ENCODE data around the gene UMODL1. TPM values are rescaled to one million over a fixed set of nuclear protein-coding genes. Genes with fewer than 3 reads are reported as not detected.

The UMODL1 gene
- total RNA-seq, 1 experiment from 2014 or later: not detected

DNA sequence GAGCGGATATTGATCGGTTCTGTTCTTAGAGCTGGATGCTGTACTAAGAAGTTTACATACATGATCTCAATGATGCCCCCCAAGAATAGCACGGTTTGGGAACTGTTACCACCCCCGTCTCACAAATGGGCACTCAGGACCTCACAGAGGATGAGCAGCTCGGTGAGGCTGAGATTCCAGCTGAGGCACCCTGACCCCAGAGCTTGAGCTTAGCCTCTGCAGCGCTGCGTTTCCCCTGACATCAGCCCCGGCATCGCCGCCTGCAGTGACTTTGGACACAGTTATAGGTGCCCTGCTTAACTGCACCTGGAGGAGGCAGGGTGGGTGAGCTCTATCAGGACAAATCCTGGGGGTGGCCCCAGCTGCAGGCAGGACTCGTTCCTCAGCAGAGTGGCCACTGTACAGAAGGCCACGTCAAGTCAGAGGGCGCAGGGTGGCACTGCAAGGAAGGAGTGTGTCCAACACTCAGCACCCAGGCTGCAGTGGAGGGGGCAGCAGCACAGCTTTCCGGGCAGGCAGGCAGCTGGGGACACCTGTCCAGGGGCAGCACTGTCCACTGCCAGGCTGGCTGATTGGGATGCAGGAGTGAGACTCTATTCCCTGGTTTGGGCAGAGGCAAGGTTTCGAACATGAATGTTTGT lies 82.0 kb downstream of the UMODL1 start:
- intact Hi-C loops (cut with micrococcal nuclease; ENCODE audit: unreplicated experiment): no loop called here
- no peaks in the 10 kb centered on the region for H3K9me3 Mint-ChIP-seq (ENCODE audit: low read depth, unreplicated experiment)
- TF ChIP-seq, protein P1, sequence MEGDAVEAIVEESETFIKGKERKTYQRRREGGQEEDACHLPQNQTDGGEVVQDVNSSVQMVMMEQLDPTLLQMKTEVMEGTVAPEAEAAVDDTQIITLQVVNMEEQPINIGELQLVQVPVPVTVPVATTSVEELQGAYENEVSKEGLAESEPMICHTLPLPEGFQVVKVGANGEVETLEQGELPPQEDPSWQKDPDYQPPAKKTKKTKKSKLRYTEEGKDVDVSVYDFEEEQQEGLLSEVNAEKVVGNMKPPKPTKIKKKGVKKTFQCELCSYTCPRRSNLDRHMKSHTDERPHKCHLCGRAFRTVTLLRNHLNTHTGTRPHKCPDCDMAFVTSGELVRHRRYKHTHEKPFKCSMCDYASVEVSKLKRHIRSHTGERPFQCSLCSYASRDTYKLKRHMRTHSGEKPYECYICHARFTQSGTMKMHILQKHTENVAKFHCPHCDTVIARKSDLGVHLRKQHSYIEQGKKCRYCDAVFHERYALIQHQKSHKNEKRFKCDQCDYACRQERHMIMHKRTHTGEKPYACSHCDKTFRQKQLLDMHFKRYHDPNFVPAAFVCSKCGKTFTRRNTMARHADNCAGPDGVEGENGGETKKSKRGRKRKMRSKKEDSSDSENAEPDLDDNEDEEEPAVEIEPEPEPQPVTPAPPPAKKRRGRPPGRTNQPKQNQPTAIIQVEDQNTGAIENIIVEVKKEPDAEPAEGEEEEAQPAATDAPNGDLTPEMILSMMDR (IDR thresholded peaks at IDR 0.05; ENCODE audit: unreplicated experiment): no peak
- H3K4me3 Mint-ChIP-seq (ENCODE audit: low read depth, unreplicated experiment): no peak overlapping the region
- no peak overlapping the region for H3K27ac Mint-ChIP-seq (ENCODE audit: unreplicated experiment)
- peaks cover 16% of the 10 kb centered on the region for H3K27me3 Mint-ChIP-seq (ENCODE audit: unreplicated experiment)
- no peaks in the 10 kb centered on the region for H3K4me1 Mint-ChIP-seq (ENCODE audit: low read depth, unreplicated experiment)
- no peak for DNase-seq
- CTCF ChIA-PET: no interaction called here
- no peaks in the 10 kb centered on the region for H3K36me3 Mint-ChIP-seq (ENCODE audit: insufficient read depth, unreplicated experiment)
- no TSS peak for BruUV-seq (replicated peaks)

DNA sequence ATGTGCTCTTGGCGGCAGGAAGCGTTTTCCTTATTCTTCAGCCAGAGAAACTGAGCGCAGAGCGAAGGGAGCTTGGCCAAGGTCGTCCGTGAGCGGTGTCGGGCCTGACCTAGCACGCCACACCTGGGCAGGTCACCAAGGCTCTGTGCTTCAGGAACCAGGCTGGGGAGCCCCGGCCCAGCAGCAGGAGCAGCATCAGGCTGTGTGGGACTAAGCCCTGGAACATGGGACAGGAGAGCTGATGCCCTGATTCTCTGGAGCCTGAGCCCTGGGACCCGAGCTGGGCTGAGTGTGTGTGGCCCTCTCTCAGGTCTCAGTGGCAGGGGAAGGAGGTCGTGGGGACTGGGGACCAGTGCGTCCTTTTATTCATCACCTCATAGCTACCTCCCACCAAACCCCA lies 82.6 kb downstream of the UMODL1 start:
- H3K27me3 Mint-ChIP-seq (ENCODE audit: unreplicated experiment): peaks cover 19% of the 10 kb centered on the region
- H3K4me3 Mint-ChIP-seq (ENCODE audit: low read depth, unreplicated experiment): no peak overlapping the region
- DNase-seq: no peak
- H3K27ac Mint-ChIP-seq (ENCODE audit: unreplicated experiment): no peak overlapping the region
- TF ChIP-seq, protein P1 (IDR thresholded peaks at IDR 0.05; ENCODE audit: unreplicated experiment): no peak
- no peaks in the 10 kb centered on the region for H3K9me3 Mint-ChIP-seq (ENCODE audit: low read depth, unreplicated experiment)
- no TSS peak for BruUV-seq (replicated peaks)
- CTCF ChIA-PET: no interaction called here
- no peaks in the 10 kb centered on the region for H3K4me1 Mint-ChIP-seq (ENCODE audit: low read depth, unreplicated experiment)
- intact Hi-C loops (cut with micrococcal nuclease; ENCODE audit: unreplicated experiment): no loop called here
- no peaks in the 10 kb centered on the region for H3K36me3 Mint-ChIP-seq (ENCODE audit: insufficient read depth, unreplicated experiment)

DNA sequence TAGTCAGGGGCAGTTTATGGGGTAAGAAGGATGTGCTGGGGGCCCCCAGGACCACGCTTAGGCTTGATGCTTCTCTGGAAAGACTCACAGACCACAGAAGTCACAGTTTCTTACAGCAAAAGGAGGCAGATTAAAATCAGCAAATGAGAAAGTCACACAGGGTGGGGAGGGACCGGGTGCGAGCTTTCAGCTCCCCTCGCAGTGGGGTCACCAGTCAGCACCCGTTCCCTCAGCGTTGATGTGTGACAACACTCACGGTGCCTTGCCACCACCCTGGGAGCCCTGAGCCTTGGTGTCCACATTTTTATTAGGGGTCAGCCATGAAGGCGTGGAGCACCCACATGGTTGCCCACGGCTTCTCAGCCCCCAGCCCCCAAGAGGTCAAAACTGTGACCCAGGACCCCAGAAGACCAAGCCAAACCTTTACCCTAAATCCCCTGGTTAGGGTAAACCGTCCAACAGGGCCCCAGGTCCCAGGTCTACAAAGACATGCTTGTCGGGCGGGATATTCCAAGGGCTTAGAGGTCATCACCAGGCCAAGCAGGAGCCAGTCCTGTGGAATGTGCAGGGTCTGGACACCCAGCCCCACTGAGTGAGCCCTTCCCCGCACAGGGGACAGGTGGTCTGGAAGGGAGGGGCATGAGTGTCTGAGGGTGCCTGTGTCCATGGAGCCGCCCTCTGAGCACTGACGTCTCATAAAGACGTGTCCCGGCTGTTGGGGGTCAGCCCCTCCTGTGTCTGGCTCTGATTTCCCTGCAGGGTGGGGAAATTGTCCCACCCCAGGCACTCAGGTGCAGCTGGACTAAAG lies 83.3 kb downstream of the UMODL1 start:
- H3K9me3 Mint-ChIP-seq (ENCODE audit: low read depth, unreplicated experiment): no peaks in the 10 kb centered on the region

DNA sequence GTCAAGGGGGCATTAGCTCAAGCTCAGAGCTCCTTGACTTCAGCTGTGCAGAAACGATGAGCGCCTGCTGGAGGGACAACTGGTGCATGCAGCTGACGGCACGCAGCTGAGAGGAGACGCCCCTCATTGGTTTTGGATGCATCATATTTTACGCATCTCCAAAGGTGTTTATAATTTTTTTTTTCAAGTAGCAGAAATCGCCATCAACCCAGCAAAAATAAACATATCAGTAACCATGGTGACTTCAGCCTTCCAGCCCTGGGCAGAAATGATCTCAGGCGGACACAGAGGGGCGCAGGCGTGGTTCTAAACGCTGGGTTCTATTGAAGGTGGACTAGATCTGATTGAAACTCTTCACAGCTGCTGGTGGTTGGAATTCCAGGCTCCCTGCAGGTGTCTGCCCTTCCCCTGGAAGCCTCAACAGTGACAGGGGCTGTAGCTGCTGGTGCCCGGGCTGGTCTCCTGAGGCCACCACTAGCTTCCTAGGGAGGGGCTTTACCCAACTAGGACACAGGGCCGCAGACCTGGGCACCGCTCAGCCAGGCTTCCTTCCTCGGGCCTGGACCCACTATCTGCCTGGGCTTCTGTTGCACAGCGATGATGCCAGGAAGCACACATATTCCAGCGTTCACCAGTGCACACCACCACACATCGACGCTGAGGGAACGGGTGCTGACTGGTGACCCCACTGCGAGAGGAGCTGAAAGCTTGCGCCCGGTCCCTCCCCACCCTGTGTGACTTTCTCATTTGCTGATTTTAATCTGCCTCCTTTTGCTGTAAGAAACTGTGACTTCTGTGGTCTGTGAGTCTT lies 84.1 kb downstream of the UMODL1 start:
- peaks cover 30% of the 10 kb centered on the region for H3K27me3 Mint-ChIP-seq (ENCODE audit: unreplicated experiment)
- no peaks in the 10 kb centered on the region for H3K9me3 Mint-ChIP-seq (ENCODE audit: low read depth, unreplicated experiment)
- no peak overlapping the region for H3K4me3 Mint-ChIP-seq (ENCODE audit: low read depth, unreplicated experiment)
- CTCF ChIA-PET: no interaction called here
- no peak for DNase-seq
- H3K27ac Mint-ChIP-seq (ENCODE audit: unreplicated experiment): no peak overlapping the region
- no peaks in the 10 kb centered on the region for H3K4me1 Mint-ChIP-seq (ENCODE audit: low read depth, unreplicated experiment)
- H3K36me3 Mint-ChIP-seq (ENCODE audit: insufficient read depth, unreplicated experiment): no peaks in the 10 kb centered on the region
- TF ChIP-seq, protein P1 (IDR thresholded peaks at IDR 0.05; ENCODE audit: unreplicated experiment): no peak
- BruUV-seq (replicated peaks): no TSS peak
- intact Hi-C loops (cut with micrococcal nuclease; ENCODE audit: unreplicated experiment): no loop called here

More for the DNA sequence above, 83.3 kb downstream of the UMODL1 start:
- no TSS peak for BruUV-seq (replicated peaks)
- intact Hi-C loops (cut with micrococcal nuclease; ENCODE audit: unreplicated experiment): no loop called here
- TF ChIP-seq, protein P1 (IDR thresholded peaks at IDR 0.05; ENCODE audit: unreplicated experiment): no peak
- Mint-ChIP-seq H3K4me1 (ENCODE audit: low read depth, unreplicated experiment) (no peaks in the 10 kb centered on the region), H3K27me3 (ENCODE audit: unreplicated experiment) (peaks cover 26% of the 10 kb centered on the region), H3K27ac (ENCODE audit: unreplicated experiment) (no peak overlapping the region), H3K36me3 (ENCODE audit: insufficient read depth, unreplicated experiment) (no peaks in the 10 kb centered on the region), H3K4me3 (ENCODE audit: low read depth, unreplicated experiment) (no peak overlapping the region)
- CTCF ChIA-PET: no interaction called here
- no peak for DNase-seq
